OCI-LY3 (cell line): Measurements from ENCODE around the gene SPTBN4.
"Not testable (repeated sequence)": the region's sequence is repeated elsewhere in the genome, so short reads cannot be mapped to it uniquely, and the experiment has no call there.

ENCODE experiments used
- H2AFZ ChIP-seq: fragments of 200-600, 300-600 bp; shearing (Covaris generic); 2 replicates; pipeline ENCODE4 v1.6.0; 2014; ENCODE audit warnings: antibody characterized with exemption, low read depth, low read length
- H3K27ac ChIP-seq: fragments of 200-600, 300-600 bp; sonication (generic); 2 replicates; pipeline ENCODE4 v1.5.1; 2014; ENCODE audit warnings: mild to moderate bottlenecking, low read length, moderate library complexity, mixed read lengths
- H3K27me3 ChIP-seq: fragments of 200-600, 300-600 bp; sonication (generic); 2 replicates; pipeline ENCODE4 v1.6.1; 2014; ENCODE audit warnings: low read depth, low read length, mixed read lengths
- H3K36me3 ChIP-seq: fragments of 200-600, 300-600 bp; sonication (generic); replicated peaks from 2 replicates; pipeline ENCODE3; 2014; ENCODE audit warnings: low read depth, low read length, mixed read lengths
- H3K4me1 ChIP-seq: fragments of 300-600, 200-600 bp; sonication (generic); 2 replicates; pipeline ENCODE4 v1.6.1; 2014; ENCODE audit warnings: low read length, mixed read lengths
- H3K4me2 ChIP-seq: fragments of 200-600, 300-600 bp; sonication (generic); 2 replicates; pipeline ENCODE4 v1.6.1; 2014; ENCODE audit warnings: low read length, mixed read lengths
- H3K4me3 ChIP-seq: fragments of 300-600, 200-600 bp; sonication (generic); 2 replicates; pipeline ENCODE4 v1.5.1; 2014; ENCODE audit warnings: antibody characterized with exemption, mild to moderate bottlenecking, low read length, moderate library complexity
- H3K79me2 ChIP-seq: fragments of 300-600, 200-600 bp; shearing (Covaris generic); 2 replicates; pipeline ENCODE4 v1.6.1; 2014; ENCODE audit warnings: mild to moderate bottlenecking, low read length, mixed read lengths
- H3K9ac ChIP-seq: fragments of 300-600, 200-600 bp; shearing (Covaris generic); 2 replicates; pipeline ENCODE4 v1.6.0; 2014; ENCODE audit warnings: mild to moderate bottlenecking, low read length, moderate library complexity
- H3K9me3 ChIP-seq: fragments of 200-600, 300-600 bp; shearing (Covaris generic); 2 replicates; pipeline ENCODE4 v1.6.1; 2014; ENCODE audit warnings: low read length, mixed read lengths; ENCODE audit not compliant: insufficient read depth
- H4K20me1 ChIP-seq: fragments of 200-600, 300-600 bp; sonication (generic); 2 replicates; pipeline ENCODE4 v1.6.1; 2016; ENCODE audit warnings: low read length, mixed read lengths; ENCODE audit not compliant: insufficient read depth
- EZH2phosphoT487 ChIP-seq: fragments of 200-600 bp; shearing (Covaris generic); IDR thresholded peaks from 2 replicates; pipeline ENCODE4 v1.6.1; 2018; ENCODE audit warnings: antibody characterized with exemption, mixed run types, low read depth
- TF ChIP-seq, protein P1 (sequence below): fragments of 200-600, 300-600 bp; sonication (generic); IDR thresholded peaks from 2 replicates; pipeline ENCODE4 v1.5.1; 2014; ENCODE audit warnings: antibody characterized with exemption, low read length, low read depth

SPTBN4 gene

DNA sequence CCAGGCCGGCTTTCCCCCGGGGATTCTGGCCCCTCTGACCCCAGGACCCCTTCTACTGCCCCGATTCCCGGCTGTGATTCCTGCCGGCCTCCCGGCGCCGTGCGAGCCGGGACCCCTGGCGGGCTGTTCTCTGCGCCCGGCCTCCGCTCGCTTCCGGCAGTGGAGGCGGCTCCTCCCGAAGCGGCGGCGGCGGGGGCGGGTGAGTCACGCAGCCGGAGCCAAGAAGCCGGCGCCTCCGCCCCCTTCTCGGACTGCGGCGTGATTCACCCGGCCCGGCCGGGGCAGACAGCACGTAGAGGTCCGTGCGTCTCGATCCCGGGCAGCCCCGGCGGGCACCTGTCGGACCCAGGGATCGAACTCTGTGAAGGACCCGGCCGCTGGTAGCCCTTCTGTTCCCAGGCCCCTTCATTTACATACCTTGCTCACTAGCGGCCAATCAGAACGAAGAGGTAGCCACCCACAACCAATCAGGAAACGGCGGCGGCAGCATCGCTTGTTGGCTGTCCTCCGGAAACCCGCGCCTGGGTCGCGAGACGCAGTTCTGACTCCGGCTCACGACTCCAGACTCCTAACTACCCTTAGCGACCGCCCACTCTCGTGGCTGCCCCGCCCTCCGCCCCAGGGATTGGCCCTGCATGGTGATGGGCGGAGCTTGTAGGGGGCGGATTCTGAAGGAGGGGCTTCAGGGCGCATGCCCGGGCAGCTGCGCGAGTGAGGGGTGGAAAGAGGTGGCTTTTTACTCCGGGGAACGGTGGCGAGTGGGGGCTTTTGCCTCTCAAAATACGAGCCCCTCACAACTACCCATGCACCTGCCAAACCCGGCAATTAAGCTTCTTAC lies 41.1 kb upstream of the SPTBN4 start, which contains the start of gene SERTAD1:
Gene SERTAD1, minus strand, starts transcription at position 543 of the 838 bp plus-strand sequence. CDS start 2,446 bp downstream, outside the sequence.
- peaks cover 8% of the 10 kb centered on the region for H3K36me3 ChIP-seq
- no peaks in the 10 kb centered on the region for H3K9me3 ChIP-seq
- no peaks in the 10 kb centered on the region for H3K27me3 ChIP-seq
- peaks cover 6% of the 10 kb centered on the region; the same call in 1 of the 2 replicates for H3K79me2 ChIP-seq
- peaks cover 13% of the 10 kb centered on the region for H3K4me1 ChIP-seq
- no peak for TF ChIP-seq EZH2phosphoT487
- TF ChIP-seq, protein P1, sequence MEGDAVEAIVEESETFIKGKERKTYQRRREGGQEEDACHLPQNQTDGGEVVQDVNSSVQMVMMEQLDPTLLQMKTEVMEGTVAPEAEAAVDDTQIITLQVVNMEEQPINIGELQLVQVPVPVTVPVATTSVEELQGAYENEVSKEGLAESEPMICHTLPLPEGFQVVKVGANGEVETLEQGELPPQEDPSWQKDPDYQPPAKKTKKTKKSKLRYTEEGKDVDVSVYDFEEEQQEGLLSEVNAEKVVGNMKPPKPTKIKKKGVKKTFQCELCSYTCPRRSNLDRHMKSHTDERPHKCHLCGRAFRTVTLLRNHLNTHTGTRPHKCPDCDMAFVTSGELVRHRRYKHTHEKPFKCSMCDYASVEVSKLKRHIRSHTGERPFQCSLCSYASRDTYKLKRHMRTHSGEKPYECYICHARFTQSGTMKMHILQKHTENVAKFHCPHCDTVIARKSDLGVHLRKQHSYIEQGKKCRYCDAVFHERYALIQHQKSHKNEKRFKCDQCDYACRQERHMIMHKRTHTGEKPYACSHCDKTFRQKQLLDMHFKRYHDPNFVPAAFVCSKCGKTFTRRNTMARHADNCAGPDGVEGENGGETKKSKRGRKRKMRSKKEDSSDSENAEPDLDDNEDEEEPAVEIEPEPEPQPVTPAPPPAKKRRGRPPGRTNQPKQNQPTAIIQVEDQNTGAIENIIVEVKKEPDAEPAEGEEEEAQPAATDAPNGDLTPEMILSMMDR, result peak; percentile 91
- peak within 1 kb of the TSS; percentile 71 for H3K27ac ChIP-seq
- peak within 1 kb of the TSS; percentile 90 for H3K9ac ChIP-seq
- H3K4me3 ChIP-seq, result peak within 1 kb of the TSS; percentile 95
- peak within 1 kb of the TSS; percentile 57 for H2AFZ ChIP-seq
- H4K20me1 ChIP-seq, result no peaks in the 10 kb centered on the region
- peak within 1 kb of the TSS; percentile 99 for H3K4me2 ChIP-seq

DNA sequence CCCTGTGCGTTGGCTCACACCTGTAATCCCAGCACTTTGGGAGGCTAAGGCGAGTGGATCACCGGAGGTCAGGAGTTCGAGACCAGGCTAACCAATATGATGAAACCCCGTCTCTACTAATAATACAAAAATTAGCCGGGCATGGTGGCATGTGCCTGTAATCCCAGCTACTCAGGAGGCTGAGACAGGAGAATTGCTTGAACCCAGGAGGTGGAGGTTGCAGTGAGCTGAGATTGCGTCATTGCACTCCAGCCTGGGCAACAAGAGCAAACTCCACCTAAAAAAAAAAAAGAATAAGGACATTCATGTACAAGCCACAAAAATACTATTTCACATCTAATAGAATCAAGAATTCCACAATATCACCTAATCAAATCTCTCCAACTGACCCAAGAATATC lies 38.6 kb upstream of the SPTBN4 start:
- not testable (repeated sequence) for H3K9me3 ChIP-seq, H2AFZ ChIP-seq, H3K36me3 ChIP-seq, H3K27ac ChIP-seq, H4K20me1 ChIP-seq, H3K27me3 ChIP-seq, H3K4me2 ChIP-seq, H3K9ac ChIP-seq, H3K4me3 ChIP-seq, H3K79me2 ChIP-seq
- H3K4me1 ChIP-seq, result peaks cover 13% of the 10 kb centered on the region

DNA sequence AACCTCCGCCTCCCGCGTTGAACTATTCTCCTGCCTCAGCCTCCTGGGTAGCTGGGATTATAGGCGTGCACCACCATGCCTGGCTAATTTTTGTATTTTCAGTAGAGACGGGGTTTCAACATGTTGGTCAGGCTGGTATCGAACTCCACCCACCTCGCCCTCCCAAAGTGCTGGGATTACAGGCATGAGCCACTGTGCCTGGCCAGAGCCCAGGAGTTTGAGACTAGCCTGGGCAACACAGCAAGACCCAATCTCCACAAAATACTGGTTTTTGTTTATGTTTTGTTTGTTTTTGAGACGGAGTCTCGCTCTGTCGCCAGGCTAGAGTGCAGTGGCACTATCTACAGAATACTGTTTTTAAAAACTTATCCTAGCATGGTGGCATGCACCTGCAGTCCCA lies 36.6 kb upstream of the SPTBN4 start:
- not testable (repeated sequence) for H3K36me3 ChIP-seq

DNA sequence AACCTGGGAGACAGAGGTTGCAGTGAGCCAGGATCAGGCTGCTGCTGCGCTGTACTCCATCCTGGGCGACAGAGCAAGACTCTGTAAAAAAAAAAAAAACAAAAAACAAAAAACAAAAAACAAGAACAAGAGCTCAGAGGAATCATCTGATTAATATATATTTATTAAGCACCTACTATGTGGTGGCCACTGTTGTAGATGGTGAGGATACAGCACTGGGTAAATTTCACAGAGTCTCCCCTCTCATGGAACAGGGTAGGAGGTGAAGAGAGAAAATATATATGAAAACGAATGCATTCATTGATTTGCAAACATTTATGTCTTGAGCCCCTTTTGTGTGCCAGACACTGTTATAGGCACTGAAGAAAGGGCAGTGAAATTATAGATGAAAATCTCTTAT lies 35.1 kb upstream of the SPTBN4 start:
- H4K20me1 ChIP-seq, result no peaks in the 10 kb centered on the region
- no peak overlapping the region for H3K4me3 ChIP-seq
- H3K27ac ChIP-seq, result no peak overlapping the region
- H3K4me2 ChIP-seq, result no peak overlapping the region
- no peaks in the 10 kb centered on the region for H3K36me3 ChIP-seq
- H3K9me3 ChIP-seq, result no peaks in the 10 kb centered on the region
- no peak overlapping the region for H2AFZ ChIP-seq
- no peak for TF ChIP-seq EZH2phosphoT487
- TF ChIP-seq, protein P1, result no peak
- no peak overlapping the region for H3K9ac ChIP-seq
- H3K4me1 ChIP-seq, result peaks cover 34% of the 10 kb centered on the region
- H3K27me3 ChIP-seq, result no peaks in the 10 kb centered on the region
- no peaks in the 10 kb centered on the region for H3K79me2 ChIP-seq

More for the DNA sequence above, 36.6 kb upstream of the SPTBN4 start:
- not testable (repeated sequence) for H3K27me3 ChIP-seq, H3K4me3 ChIP-seq, H3K9ac ChIP-seq, H3K9me3 ChIP-seq, H3K79me2 ChIP-seq, H3K4me2 ChIP-seq, H4K20me1 ChIP-seq, H2AFZ ChIP-seq, H3K27ac ChIP-seq
- H3K4me1 ChIP-seq, result peaks cover 27% of the 10 kb centered on the region

DNA sequence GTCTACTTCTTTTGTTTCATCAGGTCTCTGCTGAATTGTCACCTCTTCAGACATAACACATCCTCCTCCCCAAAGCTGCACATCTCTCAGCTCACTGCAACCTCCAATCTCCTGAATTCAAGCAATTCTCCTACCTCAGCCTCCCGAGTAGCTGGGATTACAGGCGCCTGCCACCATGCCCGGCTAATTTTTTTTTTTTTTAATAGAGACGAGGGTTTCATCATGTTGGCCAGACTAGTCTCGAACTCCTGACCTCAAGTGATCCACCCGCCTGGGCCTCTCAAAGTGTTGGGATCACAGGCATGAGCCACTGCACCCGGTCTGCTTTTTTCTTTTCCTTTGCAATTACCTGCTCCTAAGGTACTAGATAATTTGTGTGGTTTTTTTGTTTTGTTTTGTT lies 34.0 kb upstream of the SPTBN4 start:
- peaks cover 34% of the 10 kb centered on the region for H3K4me1 ChIP-seq
- not testable (repeated sequence) for H3K79me2 ChIP-seq, H3K4me2 ChIP-seq, H3K4me3 ChIP-seq, H3K27me3 ChIP-seq, H3K9ac ChIP-seq, H3K36me3 ChIP-seq, H4K20me1 ChIP-seq, H2AFZ ChIP-seq, H3K9me3 ChIP-seq, H3K27ac ChIP-seq
